ENCODE results near the gene ACHE. TPM values are rescaled to one million over a fixed set of nuclear protein-coding genes. Genes with fewer than 3 reads are reported as not detected.

Gene ACHE
- total RNA-seq, 2 donors from 2014 or later: 3.7 to 5.1 TPM

GRCh38 chr7:100867776-100868485 is 27.8 kb downstream of the ACHE start:
- no peaks in the 10 kb centered on the region for H3K9me3 ChIP-seq
- H3K27ac ChIP-seq: peak overlapping the region; percentile 98 to 99
- DNase-seq (ENCODE audit: low spot score) (no peak), ATAC-seq (ENCODE audit: insufficient number of reproducible peaks, low FRiP score, low read depth) (no peak)
- peaks cover 25% of the 10 kb centered on the region for H3K36me3 ChIP-seq
- no peaks in the 10 kb centered on the region for H3K27me3 ChIP-seq (replicated peaks; ENCODE audit: insufficient read depth)
- H3K4me1 ChIP-seq (ENCODE audit: control insufficient read depth in 1 of 2, low read depth in 2 of 2): peaks cover 8 to 31% of the 10 kb centered on the region in 2 donors
- TF ChIP-seq CTCF (IDR thresholded peaks at IDR 0.05): no peak
- H3K4me3 ChIP-seq: peak overlapping the region; percentile 94

GRCh38 chr7:100867040-100867775 is 28.5 kb downstream of the ACHE start, which contains the start of gene TRIP6:
Gene TRIP6, plus strand, starts transcription at chr7:100867387. Its CDS starts 111 bp downstream, at chr7:100867498.
- ATAC-seq (ENCODE audit: insufficient number of reproducible peaks, low FRiP score, low read depth) (peak; percentile 83), DNase-seq (ENCODE audit: low spot score) (peak; percentile 73)
- Histone ChIP-seq H3K4me3 (peak within 1 kb of the TSS; percentile 94), H3K4me1 (ENCODE audit: control insufficient read depth in 1 of 2, low read depth in 2 of 2) (peaks cover 8 to 31% of the 10 kb centered on the region in 2 donors), H3K9me3 (no peaks in the 10 kb centered on the region), H3K27ac (peak within 1 kb of the TSS; percentile 98 to 99), H3K36me3 (peaks cover 17% of the 10 kb centered on the region), H3K27me3 (replicated peaks; ENCODE audit: insufficient read depth) (no peaks in the 10 kb centered on the region)
- no peak for TF ChIP-seq CTCF (IDR thresholded peaks at IDR 0.05)

GRCh38 chr7:100866729-100867039 is 29.0 kb downstream of the ACHE start:
- Histone ChIP-seq H3K4me1 (ENCODE audit: control insufficient read depth in 1 of 2, low read depth in 2 of 2) (peaks cover 8 to 31% of the 10 kb centered on the region in 2 donors), H3K9me3 (no peaks in the 10 kb centered on the region), H3K36me3 (peaks cover 14% of the 10 kb centered on the region), H3K27me3 (replicated peaks; ENCODE audit: insufficient read depth) (no peaks in the 10 kb centered on the region), H3K27ac (peak overlapping the region; percentile 98 to 99), H3K4me3 (peak overlapping the region; percentile 94)
- DNase-seq (ENCODE audit: low spot score): no peak
- no peak for ATAC-seq (ENCODE audit: insufficient number of reproducible peaks, low FRiP score, low read depth)
- no peak for TF ChIP-seq CTCF (IDR thresholded peaks at IDR 0.05)

GRCh38 chr7:100865938-100866728 is 29.6 kb downstream of the ACHE start:
- Histone ChIP-seq H3K27me3 (replicated peaks; ENCODE audit: insufficient read depth) (no peaks in the 10 kb centered on the region), H3K4me3 (peak overlapping the region; percentile 94), H3K36me3 (peaks cover 14% of the 10 kb centered on the region), H3K27ac (peak overlapping the region; percentile 98 to 99), H3K4me1 (ENCODE audit: control insufficient read depth in 1 of 2, low read depth in 2 of 2) (peaks cover 8 to 31% of the 10 kb centered on the region in 2 donors), H3K9me3 (no peaks in the 10 kb centered on the region)
- no peak for TF ChIP-seq CTCF (IDR thresholded peaks at IDR 0.05)
- DNase-seq (ENCODE audit: low spot score): no peak
- no peak for ATAC-seq (ENCODE audit: insufficient number of reproducible peaks, low FRiP score, low read depth)

All from thoracic aorta (tissue), 2 donors.